Activated T-cell treated with anti-CD3 and anti-CD28 coated beads for 4 hours (primary cell): ENCODE data around the gene ASIC2.
"Not testable (repeated sequence)": the region's sequence is repeated elsewhere in the genome, so short reads cannot be mapped to it uniquely, and the experiment has no call there.

Experiments
- DNase-seq: peaks from one replicate; pipeline ENCODE4 v3.0.0-alpha.2; 2020

Gene ASIC2

GRCh38 chr17:33014751-33015150 is 278.3 kb downstream of the ASIC2 start:
- no peak for DNase-seq

GRCh38 chr17:33013596-33014375 is 279.3 kb downstream of the ASIC2 start:
- no peak for DNase-seq

GRCh38 chr17:33012522-33013033 is 280.5 kb downstream of the ASIC2 start:
- DNase-seq, result no peak

GRCh38 chr17:33009636-33010035 is 283.5 kb downstream of the ASIC2 start:
- no peak for DNase-seq

- no peak for DNase-seq
Measured at GRCh38 chr17:33007186-33007585, 285.9 kb downstream of the ASIC2 start.

- DNase-seq, result no peak
Measured at GRCh38 chr17:33002246-33002645, 290.8 kb downstream of the ASIC2 start.

GRCh38 chr17:32998887-32999228 is 294.2 kb downstream of the ASIC2 start:
- no peak for DNase-seq

GRCh38 chr17:32998111-32998886 is 294.8 kb downstream of the ASIC2 start:
- DNase-seq, result peak; percentile 63

- no peak for DNase-seq
Measured at GRCh38 chr17:32995416-32996045, 297.6 kb downstream of the ASIC2 start.

GRCh38 chr17:32993977-32994376 is 299.1 kb downstream of the ASIC2 start:
- no peak for DNase-seq

- DNase-seq, result no peak
Measured at GRCh38 chr17:32992321-32993033, 300.6 kb downstream of the ASIC2 start.

- no peak for DNase-seq
Measured at GRCh38 chr17:32988481-32989101, 304.5 kb downstream of the ASIC2 start.

- not testable (repeated sequence) for DNase-seq
Measured at GRCh38 chr17:32987868-32988267, 305.2 kb downstream of the ASIC2 start.

GRCh38 chr17:32987453-32987805 is 305.7 kb downstream of the ASIC2 start:
- DNase-seq, result not testable (repeated sequence)

GRCh38 chr17:32985050-32985756 is 307.9 kb downstream of the ASIC2 start:
- no peak for DNase-seq

GRCh38 chr17:32981611-32982010 is 311.5 kb downstream of the ASIC2 start:
- DNase-seq, result not testable (repeated sequence)

GRCh38 chr17:32980230-32980629 is 312.9 kb downstream of the ASIC2 start:
- DNase-seq, result no peak

- no peak for DNase-seq
Measured at GRCh38 chr17:32976605-32977004, 316.5 kb downstream of the ASIC2 start.

- DNase-seq, result no peak
Measured at GRCh38 chr17:32976131-32976530, 317.0 kb downstream of the ASIC2 start.

GRCh38 chr17:32971171-32971570 is 321.9 kb downstream of the ASIC2 start:
- no peak for DNase-seq

GRCh38 chr17:32970281-32970680 is 322.8 kb downstream of the ASIC2 start:
- DNase-seq, result no peak

- not testable (repeated sequence) for DNase-seq
Measured at GRCh38 chr17:32969231-32969630, 323.9 kb downstream of the ASIC2 start.
